ENCODE measurements around the gene IFT43.

The IFT43 gene

DNA sequence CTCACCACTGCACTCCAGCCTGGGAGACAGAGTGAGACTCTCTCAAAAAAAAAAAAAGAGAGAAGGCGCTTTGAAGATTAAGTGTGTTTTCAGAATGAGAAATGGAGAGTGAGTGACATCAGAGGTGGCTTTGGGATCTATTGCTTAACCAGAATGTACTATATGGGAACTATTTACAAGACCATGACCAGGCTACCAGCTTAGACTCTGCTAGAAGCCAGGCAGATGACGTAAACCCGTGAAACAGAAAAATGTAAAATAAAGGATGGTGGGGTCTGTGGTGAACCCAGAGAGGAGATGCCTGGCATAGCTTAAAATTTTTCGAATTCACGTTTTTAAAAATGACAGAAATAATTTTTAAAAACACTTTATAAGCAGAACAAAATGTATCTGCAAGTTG, 82.0 kb downstream of the IFT43 start:
- POLR2A ChIA-PET: no interaction called here
- TF ChIP-seq, protein P1, sequence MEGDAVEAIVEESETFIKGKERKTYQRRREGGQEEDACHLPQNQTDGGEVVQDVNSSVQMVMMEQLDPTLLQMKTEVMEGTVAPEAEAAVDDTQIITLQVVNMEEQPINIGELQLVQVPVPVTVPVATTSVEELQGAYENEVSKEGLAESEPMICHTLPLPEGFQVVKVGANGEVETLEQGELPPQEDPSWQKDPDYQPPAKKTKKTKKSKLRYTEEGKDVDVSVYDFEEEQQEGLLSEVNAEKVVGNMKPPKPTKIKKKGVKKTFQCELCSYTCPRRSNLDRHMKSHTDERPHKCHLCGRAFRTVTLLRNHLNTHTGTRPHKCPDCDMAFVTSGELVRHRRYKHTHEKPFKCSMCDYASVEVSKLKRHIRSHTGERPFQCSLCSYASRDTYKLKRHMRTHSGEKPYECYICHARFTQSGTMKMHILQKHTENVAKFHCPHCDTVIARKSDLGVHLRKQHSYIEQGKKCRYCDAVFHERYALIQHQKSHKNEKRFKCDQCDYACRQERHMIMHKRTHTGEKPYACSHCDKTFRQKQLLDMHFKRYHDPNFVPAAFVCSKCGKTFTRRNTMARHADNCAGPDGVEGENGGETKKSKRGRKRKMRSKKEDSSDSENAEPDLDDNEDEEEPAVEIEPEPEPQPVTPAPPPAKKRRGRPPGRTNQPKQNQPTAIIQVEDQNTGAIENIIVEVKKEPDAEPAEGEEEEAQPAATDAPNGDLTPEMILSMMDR (IDR thresholded peaks at IDR 0.05; ENCODE audit: control extremely low read depth, extremely low read depth, low read depth, missing control alignments): no peak
- DNase-seq (ENCODE audit: extremely low spot score): no peak
- CTCF ChIA-PET: interaction anchor here (2.9 kb wide), 1 partner anchor 16 kb away, joined by 13 read pairs; no protein-coding TSS in a partner anchor

- ChIA-PET POLR2A (no interaction called here), CTCF (interaction anchor here (1.0 to 2.0 kb wide), 3 partner anchors 18 to 313 kb away, joined by 3 to 8 read pairs (median 4); no protein-coding TSS in a partner anchor)
- DNase-seq (ENCODE audit: extremely low spot score): no peak
These were observed 88.2 kb downstream of the IFT43 start for GRCh38 chr14:76073717-76074116.

DNA sequence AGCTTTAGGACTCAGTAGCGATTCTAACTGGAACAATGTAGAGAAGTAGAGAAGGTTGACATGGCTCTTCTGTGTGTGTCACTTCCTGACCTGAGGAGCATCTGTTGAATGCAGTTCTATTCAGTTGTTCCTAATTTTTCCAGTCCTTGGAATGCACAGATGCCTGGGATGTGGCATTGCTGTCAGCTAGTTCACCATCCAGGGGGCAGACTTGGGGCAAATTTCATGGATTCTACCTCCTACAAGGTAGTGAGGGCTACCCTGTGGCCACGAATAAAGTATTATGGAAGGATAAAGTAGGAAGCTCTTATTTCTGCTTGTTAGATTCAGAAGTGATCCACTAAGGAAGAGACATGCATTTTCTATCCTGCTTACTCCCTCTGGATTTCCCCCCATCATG, 91.8 kb downstream of the IFT43 start:
- TF ChIP-seq, protein P1 (IDR thresholded peaks at IDR 0.05; ENCODE audit: control extremely low read depth, extremely low read depth, low read depth, missing control alignments): no peak
- POLR2A ChIA-PET: no interaction called here
- CTCF ChIA-PET: interaction anchor here (1.1 to 1.7 kb wide), 3 partner anchors 254 to 276 kb away, joined by 4 read pairs; no protein-coding TSS in a partner anchor
- DNase-seq (ENCODE audit: extremely low spot score): no peak

More at GRCh38 chr14:76073717-76074116, 88.2 kb downstream of the IFT43 start:
- TF ChIP-seq, protein P1 (IDR thresholded peaks at IDR 0.05; ENCODE audit: control extremely low read depth, extremely low read depth, low read depth, missing control alignments): no peak

DNA sequence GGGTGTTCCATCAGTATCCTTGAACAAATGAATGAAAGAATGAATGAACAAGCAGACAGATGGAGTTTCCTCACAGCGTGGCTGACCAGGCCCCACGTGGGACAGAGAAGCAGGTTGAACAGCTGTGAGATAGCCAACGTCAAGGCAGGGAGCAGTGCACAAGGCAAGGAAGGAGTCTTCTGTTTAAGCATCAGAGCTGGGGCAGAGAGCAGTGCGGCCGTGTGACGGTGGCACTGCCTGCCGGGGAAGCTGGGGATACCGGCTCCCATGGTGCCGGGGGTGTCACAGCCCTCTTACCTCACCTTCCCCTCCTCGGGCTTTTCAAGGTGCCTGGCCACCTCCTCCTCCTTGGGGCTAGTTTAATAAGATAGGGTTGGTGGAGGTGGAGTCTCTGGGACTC, 92.9 kb downstream of the IFT43 start:
- ChIA-PET CTCF (interaction anchor here (0.8 kb wide), 1 partner anchor 17 kb away, joined by 3 read pairs; no protein-coding TSS in a partner anchor), POLR2A (no interaction called here)
- no peak for DNase-seq (ENCODE audit: extremely low spot score)
- TF ChIP-seq, protein P1 (IDR thresholded peaks at IDR 0.05; ENCODE audit: control extremely low read depth, extremely low read depth, low read depth, missing control alignments): no peak

DNA sequence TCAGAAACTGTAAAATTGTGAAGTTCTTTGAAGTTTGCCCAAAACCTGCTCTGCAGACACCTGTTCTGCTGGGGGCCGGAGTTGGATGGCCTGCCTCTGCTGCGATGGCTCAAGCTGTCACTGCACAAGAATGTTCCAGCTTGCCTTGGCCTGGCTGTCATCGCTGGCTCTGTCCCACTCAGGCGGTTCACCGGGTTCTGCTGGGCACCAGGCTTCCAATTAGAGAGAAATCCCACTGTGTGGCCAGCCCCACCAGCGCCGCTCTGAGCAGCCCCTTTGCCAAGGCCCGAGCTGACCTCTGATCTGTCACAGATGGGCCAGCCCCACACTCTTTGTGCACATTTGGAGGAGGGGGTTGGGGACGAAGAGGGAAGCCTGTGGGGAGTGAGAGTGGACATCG, 94.5 kb downstream of the IFT43 start:
- no peak for DNase-seq (ENCODE audit: extremely low spot score)
- TF ChIP-seq, protein P1 (IDR thresholded peaks at IDR 0.05; ENCODE audit: control extremely low read depth, extremely low read depth, low read depth, missing control alignments): no peak
- ChIA-PET CTCF (interaction anchor here (1.0 to 1.4 kb wide), 3 partner anchors 14 to 273 kb away, joined by 3 to 5 read pairs (median 3); no protein-coding TSS in a partner anchor), POLR2A (no interaction called here)

DNA sequence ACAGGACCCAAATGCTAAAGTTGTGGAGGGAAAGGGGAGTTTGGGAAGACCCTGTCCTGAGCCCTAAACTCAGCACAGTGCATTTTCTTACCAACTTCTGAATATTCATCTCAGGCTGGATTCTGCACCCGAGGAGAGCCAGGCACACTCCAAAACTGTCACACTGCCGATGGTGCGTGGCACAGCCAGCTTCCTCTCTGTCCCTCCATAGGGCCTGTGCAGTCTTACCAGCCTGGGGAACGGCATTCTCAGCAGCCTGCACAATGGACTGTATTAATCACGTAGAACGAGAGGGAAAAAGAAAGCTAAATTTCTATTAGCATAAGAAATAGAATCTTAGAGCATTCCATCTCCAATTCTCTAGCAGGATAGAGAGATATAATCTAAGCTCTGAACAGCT, 94.9 kb downstream of the IFT43 start:
- DNase-seq (ENCODE audit: extremely low spot score): no peak
- ChIA-PET POLR2A (no interaction called here), CTCF (interaction anchor here (1.2 to 1.4 kb wide), 2 partner anchors 13 to 272 kb away, joined by 3 to 5 read pairs; no protein-coding TSS in a partner anchor)
- TF ChIP-seq, protein P1 (IDR thresholded peaks at IDR 0.05; ENCODE audit: control extremely low read depth, extremely low read depth, low read depth, missing control alignments): no peak

All from GM10248 (cell line).